H9 (cell line): Measurements from ENCODE around the gene HBA1. TPM values are rescaled to one million over a fixed set of nuclear protein-coding genes. Genes with fewer than 3 reads are reported as not detected.

Experiments used
- DNase-seq: peaks from one replicate; pipeline ENCODE4 v3.0.0-alpha.2; 2017
- H2AFZ ChIP-seq: one replicate; pipeline ENCODE4 v1.6.1; 2013; ENCODE audit warnings: mild to moderate bottlenecking, low read length, control low read depth, moderate library complexity
- H2AK5ac ChIP-seq: 2 replicates; pipeline ENCODE4 v1.6.1; 2013; ENCODE audit warnings: low read length, control low read depth, mixed read lengths; ENCODE audit not compliant: insufficient read length
- H2BK120ac ChIP-seq: one replicate; pipeline ENCODE4 v1.6.1; 2013; ENCODE audit warnings: low read depth, mild to moderate bottlenecking, low read length, control low read depth, inconsistent platforms; ENCODE audit not compliant: poor library complexity, severe bottlenecking
- H2BK12ac ChIP-seq: 2 replicates; pipeline ENCODE4 v1.6.1; 2013; ENCODE audit warnings: low read length, control low read depth, mixed read lengths, low read depth; ENCODE audit not compliant: insufficient read length
- H2BK15ac ChIP-seq: 2 replicates; pipeline ENCODE4 v1.6.1; 2013; ENCODE audit warnings: low read depth, low read length, control low read depth
- H2BK20ac ChIP-seq: one replicate; pipeline ENCODE4 v1.6.1; 2013; ENCODE audit warnings: low read depth, mild to moderate bottlenecking, low read length, control low read depth, inconsistent platforms; ENCODE audit not compliant: poor library complexity, severe bottlenecking
- H2BK5ac ChIP-seq: 2 replicates; pipeline ENCODE4 v1.6.1; 2013; ENCODE audit warnings: low read length, control low read depth, mixed read lengths; ENCODE audit not compliant: insufficient read length
- H3K14ac ChIP-seq: 2 replicates; pipeline ENCODE4 v1.6.1; 2013; ENCODE audit warnings: low read length, control low read depth; ENCODE audit not compliant: insufficient read depth
- H3K18ac ChIP-seq: 2 replicates; pipeline ENCODE4 v1.6.1; 2013; ENCODE audit warnings: low read depth, mild to moderate bottlenecking, mixed read lengths, low read length, control low read depth; ENCODE audit not compliant: insufficient read length
- H3K23ac ChIP-seq: 2 replicates; pipeline ENCODE4 v1.6.1; 2013; ENCODE audit warnings: low read length, control low read depth, mixed read lengths, low read depth; ENCODE audit not compliant: insufficient read length
- H3K23me2 ChIP-seq: 2 replicates; pipeline ENCODE4 v1.6.1; 2013; ENCODE audit warnings: low read depth, mild to moderate bottlenecking, mixed read lengths, low read length, control low read depth; ENCODE audit not compliant: insufficient read length, poor library complexity, severe bottlenecking
- H3K27ac ChIP-seq: 2 replicates; pipeline ENCODE4 v1.5.1; 2013; ENCODE audit warnings: low read length, control low read depth, mixed read lengths, low read depth; ENCODE audit not compliant: insufficient read length
- H3K27me3 ChIP-seq: 2 replicates; pipeline ENCODE4 v1.6.1; 2013; ENCODE audit warnings: low read length, control low read depth, inconsistent platforms; ENCODE audit not compliant: insufficient read depth
- H3K4ac ChIP-seq: 2 replicates; pipeline ENCODE4 v1.6.1; 2013; ENCODE audit warnings: low read depth, mild to moderate bottlenecking, control low read depth, inconsistent platforms, low read length, moderate library complexity
- H3K4me1 ChIP-seq: 2 replicates; pipeline ENCODE4 v1.6.1; 2013; ENCODE audit warnings: low read length, control low read depth, inconsistent platforms; ENCODE audit not compliant: insufficient read depth
- H3K4me2 ChIP-seq: 2 replicates; pipeline ENCODE4 v1.6.1; 2013; ENCODE audit warnings: low read length, control low read depth, mixed read lengths; ENCODE audit not compliant: insufficient read length, insufficient read depth
- H3K56ac ChIP-seq: 2 replicates; pipeline ENCODE4 v1.6.1; 2013; ENCODE audit warnings: low read depth, mild to moderate bottlenecking, mixed read lengths, low read length, control low read depth; ENCODE audit not compliant: insufficient read length
- H3K79me1 ChIP-seq: 2 replicates; pipeline ENCODE4 v1.6.1; 2013; ENCODE audit warnings: low read depth, mild to moderate bottlenecking, moderate library complexity, low read length, control low read depth, inconsistent platforms; ENCODE audit not compliant: insufficient read depth, poor library complexity, severe bottlenecking
- H3K79me2 ChIP-seq: 2 replicates; pipeline ENCODE4 v1.6.1; 2013; ENCODE audit warnings: low read length, control low read depth, inconsistent platforms; ENCODE audit not compliant: insufficient read depth
- H3K9ac ChIP-seq: 2 replicates; pipeline ENCODE4 v1.6.1; 2013; ENCODE audit warnings: low read length, control low read depth, mixed read lengths; ENCODE audit not compliant: insufficient read length; ENCODE audit errors: extremely low read depth
- H3K9me3 ChIP-seq: one replicate; pipeline ENCODE4 v1.6.1; 2013; ENCODE audit warnings: low read depth, low read length, inconsistent platforms; ENCODE audit not compliant: control insufficient read depth
- H3T11ph ChIP-seq: one replicate; pipeline ENCODE4 v1.6.1; 2013; ENCODE audit warnings: mild to moderate bottlenecking, low read length, control low read depth, inconsistent platforms
- H4K20me1 ChIP-seq: one replicate; pipeline ENCODE4 v1.6.1; 2013; ENCODE audit not compliant: control insufficient read depth, insufficient read length, insufficient read depth
- H4K5ac ChIP-seq: 2 replicates; pipeline ENCODE4 v1.6.1; 2013; ENCODE audit warnings: low read depth, mild to moderate bottlenecking, mixed read lengths, low read length, control low read depth; ENCODE audit not compliant: insufficient read length
- H4K8ac ChIP-seq: replicated peaks from 2 replicates; pipeline ENCODE4 v1.6.1; 2013; ENCODE audit warnings: low read length, control low read depth, mixed read lengths, low read depth; ENCODE audit not compliant: insufficient read length
- H4K91ac ChIP-seq: 2 replicates; pipeline ENCODE4 v1.6.1; 2013; ENCODE audit warnings: low read depth, mild to moderate bottlenecking, moderate library complexity, mixed read lengths, low read length, control low read depth; ENCODE audit not compliant: insufficient read length
- H3K27ac Mint-ChIP-seq, 3 experiments: 2 replicates in 2 of 3; 3 replicates in 1 of 3; pipeline ENCODE4 v1.8.0; 2020 to 2021; ENCODE audit warnings: mixed read lengths in 3 of 3, mild to moderate bottlenecking in 1 of 3, moderate library complexity in 1 of 3
- H3K27me3 Mint-ChIP-seq: 2 replicates; pipeline ENCODE4 v1.8.0; 2021; ENCODE audit warnings: low read depth, mild to moderate bottlenecking, moderate library complexity, mixed read lengths
- H3K36me3 Mint-ChIP-seq, 3 experiments: 2 replicates in 2 of 3; 3 replicates in 1 of 3; pipeline ENCODE4 v1.8.0; 2020 to 2021; ENCODE audit warnings: low read depth in 3 of 3, mixed read lengths in 3 of 3; ENCODE audit not compliant: insufficient read depth in 1 of 3
- H3K4me1 Mint-ChIP-seq, 2 experiments: 2 replicates each; pipeline ENCODE4 v1.8.0; 2020; ENCODE audit warnings: mixed read lengths in 2 of 2
- H3K4me3 Mint-ChIP-seq, 2 experiments: 2 replicates in 1 of 2; 3 replicates in 1 of 2; pipeline ENCODE4 v1.8.0; 2020 to 2021; ENCODE audit warnings: mild to moderate bottlenecking in 2 of 2, mixed read lengths in 2 of 2, moderate library complexity in 1 of 2
- H3K9me3 Mint-ChIP-seq, 2 experiments: 2 replicates in 1 of 2; 3 replicates in 1 of 2; pipeline ENCODE4 v1.8.0; 2020; ENCODE audit warnings: mild to moderate bottlenecking in 2 of 2, mixed read lengths in 2 of 2, moderate library complexity in 1 of 2
- WGBS: extraction: QIAGEN DNeasy Blood & Tissue Kit; methylation state at CpG from one replicate; pipeline ENCODE4 v1.1.7; 2013; ENCODE audit warnings: missing lambda C conversion rate, low lambda C conversion rate, mixed read lengths; ENCODE audit not compliant: insufficient read length; ENCODE audit errors: extremely low coverage; 5-methylcytosine and 5-hydroxymethylcytosine counted together
- total RNA-seq: library from RNA; stranded (reverse); gene quantifications from 2 replicates; pipeline ENCODE4 v1.2.1, GENCODE V29; 2021
- TF ChIP-seq, protein P1 (sequence below): fragments of 200-600 bp; sonication (generic); conservative IDR thresholded peaks from 3 replicates; pipeline ENCODE4 v1.8.0; 2021; ENCODE audit warnings: antibody characterized with exemption, mild to moderate bottlenecking

The HBA1 gene
- total RNA-seq, 1 experiment from 2014 or later, result 7.2 TPM

DNA sequence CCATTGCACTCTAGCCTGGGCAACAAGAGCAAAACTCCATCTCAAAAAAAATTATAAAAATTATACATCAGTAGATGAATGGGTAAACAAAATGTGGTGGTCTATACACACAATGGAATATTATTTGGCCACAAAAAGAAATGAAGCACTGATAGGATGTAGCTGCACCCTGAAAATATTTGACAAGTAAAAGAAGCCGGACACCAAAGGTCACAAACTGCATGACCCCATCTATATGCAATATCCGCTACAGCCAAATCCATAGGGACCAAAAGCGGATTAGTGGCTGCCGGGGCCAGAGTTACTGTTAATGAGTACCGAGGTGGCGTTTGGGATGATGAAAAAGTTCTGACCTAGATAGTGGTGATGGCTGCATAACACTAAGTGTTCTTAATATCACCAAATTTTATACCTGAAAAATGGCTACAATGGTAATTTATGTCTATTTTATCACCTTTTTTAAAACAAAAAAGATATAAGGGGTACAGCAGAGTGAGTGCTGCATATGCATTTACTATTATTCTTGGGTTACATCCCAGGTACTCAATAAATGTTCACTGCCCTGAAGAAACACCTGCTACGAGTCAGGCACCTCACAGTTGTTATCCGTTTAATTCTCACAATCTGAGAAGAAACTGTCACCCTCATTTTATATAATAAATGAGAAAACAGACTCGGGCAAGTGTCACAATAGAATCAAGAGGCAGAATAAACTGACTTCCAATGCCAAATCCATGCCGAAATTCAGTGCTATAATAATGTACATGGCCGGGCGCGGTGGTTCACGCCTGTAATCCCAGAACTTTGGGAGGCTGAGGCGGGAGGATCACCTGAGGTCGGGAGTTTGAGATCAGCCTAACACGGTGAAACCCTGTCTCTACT, 3.0 kb downstream of the HBA1 start:
- Histone ChIP-seq H3K9ac (no peak overlapping the region), H2AFZ (no peak overlapping the region), H3K4me1 (no peaks in the 10 kb centered on the region; the same call in 1 of the 2 replicates), H3K79me1 (no peaks in the 10 kb centered on the region), H3K23ac (no peak overlapping the region), H2BK12ac (no peak overlapping the region), H3T11ph (no peak overlapping the region), H4K5ac (no peak overlapping the region), H4K91ac (no peak overlapping the region), H3K9me3 (no peaks in the 10 kb centered on the region), H2BK20ac (no peak overlapping the region), H3K23me2 (peaks cover 5% of the 10 kb centered on the region), H3K18ac (no peak overlapping the region), H2AK5ac (no peak overlapping the region), H4K8ac (no peak overlapping the region), H3K56ac (no peak overlapping the region), H3K4ac (no peak overlapping the region), H4K20me1 (no peaks in the 10 kb centered on the region), H3K27ac (no peak overlapping the region), H3K14ac (no peak overlapping the region), H2BK120ac (no peak overlapping the region), H3K4me2 (no peak overlapping the region), H2BK5ac (no peak overlapping the region), H2BK15ac (no peak overlapping the region), H3K27me3 (peaks cover 41% of the 10 kb centered on the region), H3K79me2 (no peaks in the 10 kb centered on the region)
- Mint-ChIP-seq H3K27me3 (peaks cover 51% of the 10 kb centered on the region), H3K27ac (no peak overlapping the region), H3K4me1 (peaks cover 9% of the 10 kb centered on the region in 2 experiments), H3K9me3 (peaks cover 2 to 6% of the 10 kb centered on the region in 2 experiments; a peak in 2 of 5 replicates), H3K36me3 (peaks cover 0 to 7% (median 0%) of the 10 kb centered on the region in 3 experiments; a peak in 3 of 7 replicates), H3K4me3 (peak overlapping the region; percentile 34 to 72; a peak in 4 of 5 replicates)
- TF ChIP-seq, protein P1, sequence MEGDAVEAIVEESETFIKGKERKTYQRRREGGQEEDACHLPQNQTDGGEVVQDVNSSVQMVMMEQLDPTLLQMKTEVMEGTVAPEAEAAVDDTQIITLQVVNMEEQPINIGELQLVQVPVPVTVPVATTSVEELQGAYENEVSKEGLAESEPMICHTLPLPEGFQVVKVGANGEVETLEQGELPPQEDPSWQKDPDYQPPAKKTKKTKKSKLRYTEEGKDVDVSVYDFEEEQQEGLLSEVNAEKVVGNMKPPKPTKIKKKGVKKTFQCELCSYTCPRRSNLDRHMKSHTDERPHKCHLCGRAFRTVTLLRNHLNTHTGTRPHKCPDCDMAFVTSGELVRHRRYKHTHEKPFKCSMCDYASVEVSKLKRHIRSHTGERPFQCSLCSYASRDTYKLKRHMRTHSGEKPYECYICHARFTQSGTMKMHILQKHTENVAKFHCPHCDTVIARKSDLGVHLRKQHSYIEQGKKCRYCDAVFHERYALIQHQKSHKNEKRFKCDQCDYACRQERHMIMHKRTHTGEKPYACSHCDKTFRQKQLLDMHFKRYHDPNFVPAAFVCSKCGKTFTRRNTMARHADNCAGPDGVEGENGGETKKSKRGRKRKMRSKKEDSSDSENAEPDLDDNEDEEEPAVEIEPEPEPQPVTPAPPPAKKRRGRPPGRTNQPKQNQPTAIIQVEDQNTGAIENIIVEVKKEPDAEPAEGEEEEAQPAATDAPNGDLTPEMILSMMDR, result no peak
- no peak for DNase-seq
- WGBS, result no CpG with 5 or more reads among the region's 17 CpGs
